Rectal smooth muscle tissue (tissue), 1 donor: ENCODE data around the gene LOXHD1.

Source experiments
- H3K27ac ChIP-seq: one replicate; pipeline ENCODE4 v1.7.0; 2013; ENCODE audit warnings: low read depth, low read length, inconsistent platforms
- H3K27me3 ChIP-seq: one replicate; pipeline ENCODE4 v1.7.0; 2013; ENCODE audit warnings: low read length; ENCODE audit not compliant: control insufficient read depth, insufficient read depth
- H3K36me3 ChIP-seq: one replicate; pipeline ENCODE4 v1.7.0; 2013; ENCODE audit warnings: low read length; ENCODE audit not compliant: control insufficient read depth, insufficient read depth
- H3K4me1 ChIP-seq: one replicate; pipeline ENCODE4 v1.7.0; 2013; ENCODE audit warnings: low read length; ENCODE audit not compliant: control insufficient read depth, insufficient read depth
- H3K4me3 ChIP-seq: one replicate; pipeline ENCODE4 v1.7.0; 2013; ENCODE audit warnings: low read length
- H3K9ac ChIP-seq: one replicate; pipeline ENCODE4 v1.7.0; 2013; ENCODE audit warnings: low read length

LOXHD1 gene, protein sequence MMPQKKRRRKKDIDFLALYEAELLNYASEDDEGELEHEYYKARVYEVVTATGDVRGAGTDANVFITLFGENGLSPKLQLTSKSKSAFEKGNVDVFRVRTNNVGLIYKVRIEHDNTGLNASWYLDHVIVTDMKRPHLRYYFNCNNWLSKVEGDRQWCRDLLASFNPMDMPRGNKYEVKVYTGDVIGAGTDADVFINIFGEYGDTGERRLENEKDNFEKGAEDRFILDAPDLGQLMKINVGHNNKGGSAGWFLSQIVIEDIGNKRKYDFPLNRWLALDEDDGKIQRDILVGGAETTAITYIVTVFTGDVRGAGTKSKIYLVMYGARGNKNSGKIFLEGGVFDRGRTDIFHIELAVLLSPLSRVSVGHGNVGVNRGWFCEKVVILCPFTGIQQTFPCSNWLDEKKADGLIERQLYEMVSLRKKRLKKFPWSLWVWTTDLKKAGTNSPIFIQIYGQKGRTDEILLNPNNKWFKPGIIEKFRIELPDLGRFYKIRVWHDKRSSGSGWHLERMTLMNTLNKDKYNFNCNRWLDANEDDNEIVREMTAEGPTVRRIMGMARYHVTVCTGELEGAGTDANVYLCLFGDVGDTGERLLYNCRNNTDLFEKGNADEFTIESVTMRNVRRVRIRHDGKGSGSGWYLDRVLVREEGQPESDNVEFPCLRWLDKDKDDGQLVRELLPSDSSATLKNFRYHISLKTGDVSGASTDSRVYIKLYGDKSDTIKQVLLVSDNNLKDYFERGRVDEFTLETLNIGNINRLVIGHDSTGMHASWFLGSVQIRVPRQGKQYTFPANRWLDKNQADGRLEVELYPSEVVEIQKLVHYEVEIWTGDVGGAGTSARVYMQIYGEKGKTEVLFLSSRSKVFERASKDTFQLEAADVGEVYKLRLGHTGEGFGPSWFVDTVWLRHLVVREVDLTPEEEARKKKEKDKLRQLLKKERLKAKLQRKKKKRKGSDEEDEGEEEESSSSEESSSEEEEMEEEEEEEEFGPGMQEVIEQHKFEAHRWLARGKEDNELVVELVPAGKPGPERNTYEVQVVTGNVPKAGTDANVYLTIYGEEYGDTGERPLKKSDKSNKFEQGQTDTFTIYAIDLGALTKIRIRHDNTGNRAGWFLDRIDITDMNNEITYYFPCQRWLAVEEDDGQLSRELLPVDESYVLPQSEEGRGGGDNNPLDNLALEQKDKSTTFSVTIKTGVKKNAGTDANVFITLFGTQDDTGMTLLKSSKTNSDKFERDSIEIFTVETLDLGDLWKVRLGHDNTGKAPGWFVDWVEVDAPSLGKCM (N-terminal part only)

DNA sequence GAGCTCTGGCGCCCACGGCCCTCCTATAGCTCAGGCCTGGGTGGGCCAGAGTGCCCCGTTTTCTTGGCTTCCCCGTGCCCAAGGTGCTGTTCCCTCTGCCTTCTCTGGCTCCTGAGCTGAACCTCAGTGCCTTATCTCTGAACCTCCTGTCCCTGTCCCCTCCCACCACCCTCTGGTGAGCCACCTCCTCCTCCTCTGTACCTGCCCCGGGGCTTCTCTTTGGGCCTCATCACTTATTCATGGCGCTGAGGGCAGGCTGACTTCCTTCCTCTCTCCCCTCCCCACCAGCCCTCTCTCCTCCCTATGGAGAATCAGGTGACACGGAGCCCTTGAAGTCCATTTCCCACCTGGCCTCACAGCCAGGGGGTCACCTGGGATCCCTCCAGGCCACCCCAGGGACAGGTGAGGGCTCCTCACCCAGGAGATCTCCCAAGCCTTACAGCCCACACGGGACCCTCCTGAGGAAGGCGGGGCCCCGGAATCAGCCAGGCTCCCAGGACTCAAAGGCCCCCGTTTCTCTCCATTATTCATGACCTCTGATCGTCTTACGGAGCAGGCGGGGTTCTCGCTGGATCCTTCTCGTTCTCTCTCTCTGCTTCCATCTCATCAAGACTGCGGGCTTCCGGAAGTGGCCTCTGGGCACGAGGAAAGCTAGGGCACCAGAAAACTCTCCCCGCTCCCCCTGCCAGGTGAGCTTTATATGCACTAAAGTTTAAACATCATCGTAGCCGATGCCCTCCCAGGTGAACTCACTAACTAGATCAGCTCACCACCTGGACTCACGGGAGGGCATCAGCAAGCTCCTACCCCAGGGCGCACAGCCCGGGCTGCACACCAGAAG is at the start of gene LOXHD1:
TSS of gene LOXHD1 (minus strand) at position 106 of the 841 bp plus-strand sequence. CDS start 187 bp downstream, outside the sequence.
- no peaks in the 10 kb centered on the region for H3K36me3 ChIP-seq
- no peak within 1 kb of the TSS for H3K4me3 ChIP-seq
- H3K4me1 ChIP-seq: no peaks in the 10 kb centered on the region
- H3K9ac ChIP-seq: no peak within 1 kb of the TSS
- H3K27ac ChIP-seq: no peak within 1 kb of the TSS
- H3K27me3 ChIP-seq: no peaks in the 10 kb centered on the region

DNA sequence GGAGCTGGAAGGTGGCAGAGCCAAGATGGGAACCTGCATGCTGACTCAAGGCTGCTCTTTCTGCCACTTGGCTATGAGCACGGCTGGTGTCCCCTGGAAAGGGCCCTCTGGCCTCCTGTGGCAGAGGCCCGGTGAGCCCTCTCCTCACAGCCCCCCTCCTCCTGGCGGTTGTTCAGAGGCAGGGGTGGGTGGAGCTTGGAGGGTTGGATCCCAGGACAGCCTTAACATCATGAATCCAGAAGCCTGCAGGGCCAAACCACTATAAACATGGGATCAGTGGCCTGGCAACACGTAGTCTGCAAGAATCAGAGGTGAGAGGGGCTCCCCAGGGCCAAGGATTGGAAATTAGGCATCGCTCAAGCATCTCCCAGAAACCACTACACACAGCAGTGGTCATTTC is 48.5 kb upstream of the LOXHD1 start:
- H3K27me3 ChIP-seq: no peaks in the 10 kb centered on the region
- no peak overlapping the region for H3K9ac ChIP-seq
- no peaks in the 10 kb centered on the region for H3K36me3 ChIP-seq
- no peaks in the 10 kb centered on the region for H3K4me1 ChIP-seq
- no peak overlapping the region for H3K27ac ChIP-seq
- no peak overlapping the region for H3K4me3 ChIP-seq

- Histone ChIP-seq H3K9ac (no peak overlapping the region), H3K36me3 (no peaks in the 10 kb centered on the region), H3K4me3 (no peak overlapping the region), H3K4me1 (no peaks in the 10 kb centered on the region), H3K27ac (no peak overlapping the region), H3K27me3 (no peaks in the 10 kb centered on the region)
Observed at GRCh38 chr18:46704816-46705215, 47.8 kb upstream of the LOXHD1 start.

- Histone ChIP-seq H3K9ac (no peak overlapping the region), H3K27ac (no peak overlapping the region), H3K4me3 (no peak overlapping the region), H3K27me3 (no peaks in the 10 kb centered on the region), H3K4me1 (no peaks in the 10 kb centered on the region), H3K36me3 (no peaks in the 10 kb centered on the region)
Observed at GRCh38 chr18:46704189-46704588, 47.2 kb upstream of the LOXHD1 start.

DNA sequence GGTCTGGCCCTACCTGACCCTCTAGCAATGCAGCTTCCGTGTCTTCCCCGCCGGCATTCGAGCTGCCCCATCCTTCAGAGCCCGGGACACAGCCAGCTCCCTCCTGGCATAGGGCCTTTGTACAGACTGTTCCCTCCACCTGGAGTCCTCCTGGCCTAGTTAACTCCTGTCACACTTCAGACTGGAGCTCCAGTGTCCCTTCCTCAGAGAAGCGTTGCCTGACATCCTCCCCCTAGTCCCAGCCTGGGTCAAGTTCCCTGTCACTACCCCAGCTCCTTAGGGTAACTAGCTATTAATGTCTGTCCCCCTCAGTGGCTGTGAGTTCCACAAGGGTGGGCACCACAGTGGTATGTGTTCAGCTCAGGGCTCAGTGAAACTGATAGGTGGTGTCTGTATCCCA is 45.5 kb upstream of the LOXHD1 start:
- Histone ChIP-seq H3K9ac (no peak overlapping the region), H3K4me1 (no peaks in the 10 kb centered on the region), H3K27ac (no peak overlapping the region), H3K36me3 (no peaks in the 10 kb centered on the region), H3K4me3 (no peak overlapping the region), H3K27me3 (no peaks in the 10 kb centered on the region)

- H3K9ac ChIP-seq: no peak overlapping the region
- H3K4me3 ChIP-seq: no peak overlapping the region
- H3K4me1 ChIP-seq: no peaks in the 10 kb centered on the region
- no peaks in the 10 kb centered on the region for H3K36me3 ChIP-seq
- no peak overlapping the region for H3K27ac ChIP-seq
- no peaks in the 10 kb centered on the region for H3K27me3 ChIP-seq
Observed at GRCh38 chr18:46700066-46700824, 43.2 kb upstream of the LOXHD1 start.

- Histone ChIP-seq H3K4me3 (no peak overlapping the region), H3K27me3 (no peaks in the 10 kb centered on the region), H3K4me1 (no peaks in the 10 kb centered on the region), H3K9ac (no peak overlapping the region), H3K36me3 (no peaks in the 10 kb centered on the region), H3K27ac (no peak overlapping the region)
Observed at GRCh38 chr18:46696702-46697101, 39.7 kb upstream of the LOXHD1 start.

DNA sequence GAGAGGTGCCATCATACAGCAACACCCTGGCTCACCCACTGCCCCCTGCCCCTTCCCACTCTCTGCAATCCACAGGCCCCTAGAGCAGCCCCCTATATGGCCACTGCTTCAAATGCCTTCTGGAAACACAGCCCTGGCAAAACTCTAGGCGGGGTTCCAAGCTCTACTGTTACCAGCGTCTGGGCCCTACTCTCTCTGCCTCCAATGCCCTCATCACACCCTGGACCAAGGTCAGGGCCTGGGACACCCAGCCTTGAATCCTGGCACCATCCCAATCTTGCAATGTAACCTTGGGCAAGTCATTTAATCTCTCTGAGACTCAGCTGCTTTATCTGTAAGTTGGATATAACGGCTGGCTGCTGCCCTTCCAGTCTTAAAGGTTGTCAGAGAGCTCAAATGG is 39.2 kb upstream of the LOXHD1 start:
- H3K36me3 ChIP-seq: no peaks in the 10 kb centered on the region
- H3K4me3 ChIP-seq: no peak overlapping the region
- H3K4me1 ChIP-seq: no peaks in the 10 kb centered on the region
- H3K9ac ChIP-seq: no peak overlapping the region
- H3K27me3 ChIP-seq: no peaks in the 10 kb centered on the region
- no peak overlapping the region for H3K27ac ChIP-seq

- Histone ChIP-seq H3K36me3 (no peaks in the 10 kb centered on the region), H3K4me1 (no peaks in the 10 kb centered on the region), H3K27ac (no peak overlapping the region), H3K4me3 (no peak overlapping the region), H3K9ac (no peak overlapping the region), H3K27me3 (no peaks in the 10 kb centered on the region)
Observed at GRCh38 chr18:46693996-46694395, 37.0 kb upstream of the LOXHD1 start.

- Histone ChIP-seq H3K36me3 (no peaks in the 10 kb centered on the region), H3K27ac (no peak overlapping the region), H3K4me3 (no peak overlapping the region), H3K4me1 (no peaks in the 10 kb centered on the region), H3K27me3 (no peaks in the 10 kb centered on the region), H3K9ac (no peak overlapping the region)
Observed at GRCh38 chr18:46688853-46689525, 32.0 kb upstream of the LOXHD1 start.

DNA sequence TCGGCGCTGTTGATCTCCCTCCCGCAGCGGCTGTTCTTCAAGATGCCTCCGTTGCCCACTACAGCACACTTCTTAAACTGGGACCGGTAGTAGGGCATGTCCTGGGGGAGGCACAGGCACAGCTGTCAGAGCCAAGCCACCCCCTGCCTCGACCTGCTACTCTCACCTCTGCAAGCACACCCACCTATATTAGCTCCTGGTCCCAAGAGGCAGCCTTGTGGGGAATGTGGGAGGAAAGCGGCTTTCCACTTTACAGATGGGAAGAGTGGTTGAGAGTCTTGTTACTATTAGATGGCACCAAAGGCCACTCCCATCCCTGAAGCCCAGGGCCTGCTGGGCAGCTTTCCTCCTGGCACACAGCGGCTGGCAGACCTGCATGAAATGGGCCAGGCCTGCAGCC is 29.2 kb upstream of the LOXHD1 start:
- Histone ChIP-seq H3K27ac (no peak overlapping the region), H3K4me1 (no peaks in the 10 kb centered on the region), H3K36me3 (no peaks in the 10 kb centered on the region), H3K9ac (no peak overlapping the region), H3K27me3 (no peaks in the 10 kb centered on the region), H3K4me3 (no peak overlapping the region)
